Measurements from ENCODE around the gene B4GALT3.

The B4GALT3 gene

DNA sequence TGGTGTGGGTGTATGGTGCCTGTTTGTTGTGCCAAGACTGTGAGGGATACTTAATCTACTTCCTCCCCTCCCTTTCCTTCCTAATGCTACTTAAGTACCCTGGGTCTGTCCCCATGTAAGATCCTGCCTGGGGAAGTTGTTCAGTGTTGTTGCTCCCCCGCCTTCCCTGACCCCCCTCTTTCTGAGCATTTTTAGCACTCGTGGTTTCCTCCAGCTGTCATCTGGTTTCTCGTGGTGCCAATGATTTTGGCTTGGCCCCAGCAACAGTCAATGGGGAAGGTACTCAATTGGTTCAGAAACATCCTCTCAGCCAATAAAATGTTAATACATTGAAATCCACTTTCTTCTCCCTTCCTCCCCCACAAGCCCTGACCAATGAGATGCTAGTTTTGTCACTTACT, 8.0 kb upstream of the B4GALT3 start:
- DNase-seq, result peak; percentile 51

DNA sequence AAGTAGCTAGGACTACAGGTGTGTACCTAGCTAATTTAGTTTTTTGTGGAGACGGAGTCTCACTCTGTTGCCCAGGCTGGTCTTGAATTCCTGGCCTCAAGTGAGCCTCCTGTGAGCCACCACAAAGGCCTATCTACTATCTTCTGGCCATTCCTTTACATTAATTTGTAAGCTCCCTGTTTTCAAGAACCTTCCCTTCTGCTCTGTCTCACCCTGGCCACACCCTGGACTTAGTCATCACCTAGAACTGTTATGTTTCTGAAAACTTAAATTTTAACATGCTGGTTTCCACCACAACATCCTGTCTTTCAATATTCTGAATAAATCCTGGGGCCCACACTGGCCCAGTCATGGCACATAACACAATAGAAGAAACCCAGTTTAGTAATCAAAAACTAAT, 4.9 kb upstream of the B4GALT3 start:
- DNase-seq, result peak; percentile 53

DNA sequence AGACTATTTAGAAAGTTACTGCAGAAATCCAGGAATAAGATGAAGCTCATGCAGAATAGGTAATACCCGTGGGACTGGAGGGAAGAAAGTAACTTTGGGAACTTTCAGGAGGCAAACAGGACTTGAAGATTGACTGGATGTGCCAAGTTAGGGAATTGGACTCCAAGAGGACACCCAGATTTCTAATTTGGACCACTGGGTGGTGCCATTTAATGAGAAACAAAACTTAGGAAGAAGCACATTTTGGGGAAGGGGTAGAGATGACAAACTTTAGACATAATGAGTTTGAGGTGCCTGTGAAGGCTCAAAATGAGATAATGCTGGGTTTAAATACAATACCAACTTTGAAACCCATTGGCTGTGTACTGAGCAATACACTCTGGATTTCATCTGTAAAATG, 3.3 kb upstream of the B4GALT3 start:
- no peak for DNase-seq

DNA sequence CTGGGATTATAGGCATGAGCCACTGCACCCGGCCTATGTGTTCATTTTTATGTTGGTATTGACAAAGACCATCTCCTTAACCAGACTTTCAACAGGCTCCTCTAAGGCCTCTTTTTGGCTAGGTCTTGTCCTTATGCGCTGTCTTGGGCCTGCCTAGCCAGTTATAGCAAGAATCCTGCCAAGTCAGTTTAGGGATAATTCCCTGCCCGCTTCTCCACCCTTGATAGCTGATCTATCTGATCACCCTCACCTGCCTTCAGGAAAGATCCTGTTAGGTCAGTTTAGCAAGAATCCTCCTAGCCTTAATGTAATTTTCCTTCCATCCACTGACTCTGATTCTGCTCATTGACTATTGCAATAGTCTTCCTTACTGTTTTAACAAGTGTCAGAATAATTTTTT, 2.4 kb upstream of the B4GALT3 start:
- DNase-seq, result no peak

DNA sequence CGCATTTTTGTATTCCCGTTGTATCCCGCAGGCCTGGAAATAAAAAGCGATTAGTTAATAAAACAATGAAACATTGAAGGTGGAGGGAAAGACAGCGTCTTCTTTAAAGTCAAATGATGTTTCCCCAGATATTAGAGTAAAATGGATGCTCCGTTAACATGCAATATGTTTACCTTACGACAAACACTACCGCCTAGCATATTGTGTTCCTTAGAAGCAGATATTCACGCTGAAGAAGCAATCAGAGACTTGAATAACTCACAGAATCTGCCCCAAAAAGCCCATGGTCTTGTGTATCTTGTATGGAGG, 583 bp upstream of the B4GALT3 start:
- no peak for DNase-seq

GRCh38 chr1:161176468-161177111, 717 bp downstream of the B4GALT3 start:
- DNase-seq, result no peak

- DNase-seq, result no peak
Measured at GRCh38 chr1:161175771-161176453, 1.4 kb downstream of the B4GALT3 start.

- no peak for DNase-seq
Measured at GRCh38 chr1:161174911-161175310, 2.4 kb downstream of the B4GALT3 start.

- no peak for DNase-seq
Measured at GRCh38 chr1:161173711-161174110, 3.6 kb downstream of the B4GALT3 start.

DNA sequence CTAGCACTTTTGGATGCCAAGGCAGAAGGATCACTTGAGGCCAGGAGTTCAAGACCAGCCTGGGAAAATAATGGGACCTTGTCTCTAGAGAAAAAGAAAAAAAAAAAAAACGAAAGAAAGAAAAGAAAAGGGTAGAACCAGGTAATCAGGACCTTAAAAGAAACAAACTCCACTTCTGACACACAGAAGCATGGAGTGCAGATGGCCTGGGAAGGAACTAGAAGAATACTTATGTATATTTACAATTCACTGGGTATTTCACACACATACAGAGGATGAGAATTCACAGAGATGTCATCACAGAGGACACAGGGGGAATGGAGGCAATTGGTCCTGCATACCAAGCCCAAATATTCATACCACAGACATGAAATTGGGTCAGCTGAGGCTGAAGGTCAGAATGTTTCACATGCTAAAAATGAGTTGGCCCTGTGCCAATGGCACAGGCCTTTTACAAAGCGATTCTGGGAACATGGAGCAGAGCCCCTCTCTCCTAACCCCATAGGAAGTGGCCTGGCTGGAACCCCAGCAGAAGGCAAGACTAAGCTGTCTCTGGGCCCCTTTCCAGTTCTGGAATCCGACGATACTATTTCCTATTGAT, 4.4 kb downstream of the B4GALT3 start:
- DNase-seq, result no peak

GRCh38 chr1:161172349-161172748, 5.0 kb downstream of the B4GALT3 start:
- no peak for DNase-seq

DNA sequence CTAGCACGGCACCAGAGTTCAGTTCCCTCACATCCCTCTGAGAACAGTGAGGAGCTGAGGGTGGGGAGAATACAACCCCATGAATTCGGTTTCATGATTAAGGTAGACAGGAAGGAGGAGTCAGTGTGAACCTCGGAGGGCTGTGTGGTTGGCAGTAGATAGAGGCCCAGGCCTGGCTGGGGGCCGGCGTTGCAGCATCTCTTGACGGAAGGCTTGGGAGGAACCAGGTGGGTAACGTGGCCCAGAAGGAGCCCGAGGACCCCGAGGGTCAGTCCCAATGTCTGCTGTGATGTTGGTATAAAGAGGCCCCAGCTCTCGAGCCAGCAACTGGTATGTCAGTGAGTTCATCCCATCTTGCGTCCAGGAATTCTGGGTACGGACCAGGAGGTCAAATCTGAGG, 5.6 kb downstream of the B4GALT3 start:
- DNase-seq, result no peak

GRCh38 chr1:161171191-161171590, 6.1 kb downstream of the B4GALT3 start:
- no peak for DNase-seq

DNA sequence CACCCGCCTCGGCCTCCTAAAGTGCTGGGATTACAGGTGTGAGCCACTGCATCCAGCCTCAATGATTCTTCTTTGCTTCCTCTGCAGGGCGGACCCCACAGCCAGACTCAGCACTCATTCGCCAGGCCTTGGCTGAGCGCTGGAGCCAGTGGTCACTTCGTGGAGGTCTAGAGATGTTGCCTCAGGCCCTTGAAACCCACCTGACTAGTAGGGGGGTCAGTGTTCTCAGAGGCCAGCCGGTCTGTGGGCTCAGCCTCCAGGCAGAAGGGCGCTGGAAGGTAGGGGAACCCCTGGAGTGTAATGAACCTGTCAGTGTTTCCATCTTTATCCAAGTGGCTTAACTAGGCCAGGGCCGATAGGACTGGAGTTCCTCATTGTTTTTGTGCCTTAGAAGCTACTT, 8.4 kb downstream of the B4GALT3 start:
- no peak for DNase-seq

DNA sequence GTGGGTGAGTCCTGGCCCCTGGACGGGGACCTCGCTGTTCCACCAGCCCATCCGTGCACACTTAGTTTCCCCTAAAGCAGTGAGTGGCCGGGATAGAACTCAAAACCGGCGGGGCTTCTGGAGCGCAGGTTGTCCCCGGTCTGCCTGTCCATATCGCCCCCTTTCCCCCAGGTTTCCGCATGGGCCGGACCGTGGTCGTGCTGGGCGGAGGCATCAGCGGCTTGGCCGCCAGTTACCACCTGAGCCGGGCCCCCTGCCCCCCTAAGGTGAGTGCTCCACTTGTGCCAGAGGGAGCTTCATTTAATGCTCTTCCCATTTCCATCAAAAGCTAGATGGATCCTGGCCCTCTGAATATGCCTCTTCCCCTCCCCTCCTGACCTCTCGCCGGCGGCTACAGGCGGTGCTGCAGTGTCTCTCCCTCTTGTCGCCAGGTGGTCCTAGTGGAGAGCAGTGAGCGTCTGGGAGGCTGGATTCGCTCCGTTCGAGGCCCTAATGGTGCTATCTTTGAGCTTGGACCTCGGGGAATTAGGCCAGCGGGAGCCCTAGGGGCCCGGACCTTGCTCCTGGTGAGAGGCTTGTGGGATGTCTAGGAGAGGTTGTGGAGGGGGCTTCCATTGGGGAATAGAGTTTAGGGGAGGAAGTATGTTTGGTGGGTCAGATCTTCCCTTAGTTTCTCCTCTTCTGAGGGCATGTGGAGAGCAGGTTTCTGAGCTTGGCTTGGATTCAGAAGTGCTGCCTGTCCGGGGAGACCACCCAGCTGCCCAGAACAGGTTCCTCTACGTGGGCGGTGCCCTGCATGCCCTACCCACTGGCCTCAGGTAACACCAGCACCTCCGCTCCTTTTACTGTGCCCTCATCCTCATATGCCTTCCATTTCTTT, 10.4 kb downstream of the B4GALT3 start:
- no peak for DNase-seq

DNA sequence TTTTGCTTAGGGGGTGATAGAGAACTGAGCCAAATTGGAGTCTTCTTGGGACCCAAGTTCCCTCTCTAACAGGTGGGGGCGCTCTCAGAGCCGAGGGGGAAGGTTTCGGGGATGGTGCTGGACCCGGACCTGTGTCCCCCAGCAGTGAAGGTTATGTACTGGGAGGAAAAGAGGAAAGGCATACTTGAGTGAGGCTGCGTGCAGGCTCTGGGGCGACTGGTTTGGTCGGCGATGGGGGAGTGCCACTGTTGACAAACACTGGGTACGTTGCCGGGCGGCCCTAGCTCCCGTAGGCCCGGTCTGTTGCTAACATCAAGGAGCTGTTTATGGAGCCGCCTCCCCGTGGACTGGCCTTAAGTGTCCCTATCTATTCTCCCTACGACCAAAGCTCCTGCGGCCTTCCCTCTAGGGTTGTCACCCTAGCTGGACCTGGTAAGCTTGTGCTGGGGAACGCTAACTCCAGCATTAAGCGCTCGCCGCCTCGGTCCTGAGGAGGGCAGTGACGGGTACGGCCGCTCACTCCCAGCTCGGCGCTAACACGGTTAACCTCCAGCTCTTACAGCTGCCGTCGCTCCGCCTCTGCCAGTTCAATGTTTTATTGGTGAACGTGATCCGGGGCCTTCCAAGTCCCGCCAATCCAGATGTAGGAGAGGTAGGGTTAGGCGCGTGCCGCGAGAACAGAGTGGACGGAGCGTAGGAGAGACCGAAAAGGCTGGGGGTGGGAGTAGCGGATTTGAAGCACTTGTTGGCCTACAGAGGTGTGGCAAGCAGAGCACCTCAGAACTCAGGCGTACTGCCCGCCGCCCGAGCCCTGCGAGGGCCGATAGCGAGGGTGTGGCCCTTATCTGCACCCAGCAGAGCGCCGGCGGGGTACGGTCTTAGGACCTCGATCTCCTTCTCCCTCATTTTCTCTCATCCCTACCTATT, 11.3 kb downstream of the B4GALT3 start, which contains the start of gene PPOX:
TSS of gene PPOX (plus strand) at position 685 of the 927 bp plus-strand sequence. CDS start 422 bp downstream, outside the sequence.
- peak; percentile 86 for DNase-seq

DNA sequence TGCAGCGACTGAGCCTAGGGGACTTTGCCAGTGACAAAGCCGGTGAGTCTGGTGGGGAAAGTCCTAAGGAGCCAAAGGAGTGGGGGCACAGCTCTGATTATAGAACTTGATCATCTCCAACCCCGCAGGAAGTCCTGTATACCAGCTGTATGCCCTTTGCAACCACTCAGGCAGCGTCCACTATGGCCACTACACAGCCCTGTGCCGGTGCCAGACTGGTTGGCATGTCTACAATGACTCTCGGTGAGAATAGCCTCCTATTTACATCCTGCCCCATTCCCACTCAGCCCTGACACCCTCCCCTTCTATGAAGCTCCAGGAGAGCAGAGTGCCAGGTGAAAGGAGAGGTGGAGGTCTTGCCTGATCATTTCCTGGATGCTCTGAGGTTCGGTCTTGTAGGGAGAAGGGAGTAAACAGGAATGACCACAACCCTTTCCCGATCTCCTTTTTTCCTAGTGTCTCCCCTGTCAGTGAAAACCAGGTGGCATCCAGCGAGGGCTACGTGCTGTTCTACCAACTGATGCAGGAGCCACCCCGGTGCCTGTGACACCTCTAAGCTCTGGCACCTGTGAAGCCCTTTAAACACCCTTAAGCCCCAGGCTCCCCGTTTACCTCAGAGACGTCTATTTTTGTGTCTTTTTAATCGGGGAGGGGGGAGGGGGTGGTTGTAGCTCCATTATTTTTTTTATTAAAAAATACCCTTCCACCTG, 12.3 kb downstream of the B4GALT3 start:
- no peak for DNase-seq

GRCh38 chr1:161163793-161164192, 13.5 kb downstream of the B4GALT3 start:
- no peak for DNase-seq

- DNase-seq, result no peak
Measured at GRCh38 chr1:161162806-161163205, 14.5 kb downstream of the B4GALT3 start.

DNA sequence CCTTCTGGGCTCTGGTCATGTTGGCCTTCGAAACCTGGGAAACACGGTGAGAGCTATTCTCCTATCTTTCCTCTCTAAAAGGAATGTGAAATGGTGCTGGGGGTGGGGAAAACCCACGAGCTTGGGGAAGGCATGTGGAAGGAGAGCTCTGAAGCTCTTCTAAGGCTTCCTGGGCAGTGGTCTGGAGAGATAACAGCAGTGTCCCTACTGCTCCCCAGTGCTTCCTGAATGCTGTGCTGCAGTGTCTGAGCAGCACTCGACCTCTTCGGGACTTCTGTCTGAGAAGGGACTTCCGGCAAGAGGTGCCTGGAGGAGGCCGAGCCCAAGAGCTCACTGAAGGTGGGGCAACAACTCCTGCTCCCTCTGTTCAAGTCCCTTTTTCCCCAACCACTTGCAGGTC, 15.3 kb downstream of the B4GALT3 start:
- no peak for DNase-seq

DNA sequence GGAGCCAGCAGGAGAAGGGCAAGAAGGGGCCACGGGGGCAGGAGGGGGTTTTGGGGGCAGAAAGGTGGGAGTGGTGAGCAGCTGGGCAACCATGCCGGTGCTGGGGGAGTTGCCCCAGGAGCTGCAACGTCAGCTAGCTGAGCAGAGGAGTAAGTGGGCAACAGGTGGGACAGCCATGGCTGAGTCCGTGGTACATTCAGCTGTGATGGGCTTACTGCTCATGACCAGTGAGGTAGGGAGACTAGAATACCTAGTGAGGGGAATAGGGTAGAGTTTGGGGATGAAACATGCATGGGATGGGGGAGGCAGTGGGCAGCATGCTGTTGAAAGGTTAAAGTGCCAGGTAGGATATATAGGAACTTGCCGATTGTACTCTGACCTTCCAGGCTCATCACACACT, 15.7 kb downstream of the B4GALT3 start:
- DNase-seq, result no peak

DNA sequence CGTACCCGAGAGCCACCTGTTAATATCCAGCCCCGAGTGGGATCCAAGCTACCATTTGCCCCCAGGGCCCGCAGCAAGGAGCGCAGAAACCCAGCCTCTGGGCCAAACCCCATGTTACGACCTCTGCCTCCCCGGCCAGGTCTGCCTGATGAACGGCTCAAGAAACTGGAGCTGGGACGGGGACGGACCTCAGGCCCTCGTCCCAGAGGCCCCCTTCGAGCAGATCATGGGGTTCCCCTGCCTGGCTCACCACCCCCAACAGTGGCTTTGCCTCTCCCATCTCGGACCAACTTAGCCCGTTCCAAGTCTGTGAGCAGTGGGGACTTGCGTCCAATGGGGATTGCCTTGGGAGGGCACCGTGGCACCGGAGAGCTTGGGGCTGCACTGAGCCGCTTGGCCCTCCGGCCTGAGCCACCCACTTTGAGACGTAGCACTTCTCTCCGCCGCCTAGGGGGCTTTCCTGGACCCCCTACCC, 16.6 kb downstream of the B4GALT3 start:
- no peak for DNase-seq

Data from stimulated activated CD4-positive, alpha-beta T cell treated with anti-CD3 and anti-CD28 coated beads, Interleukin-4, amount 100 ng/mL, for 1 hour (primary cell).